Natural killer cell (primary cell): ENCODE data around the gene ZFAND5. TPM values are rescaled to one million over a fixed set of nuclear protein-coding genes. Genes with fewer than 3 reads are reported as not detected.

Experiments
- ATAC-seq, 3 donors: fragments of 150-1000 bp in 2 of 3; fragments of 200-7000 bp in 1 of 3; cut with Tn5 transposase; 1 replicate in 1 of 3; 2 replicates in 2 of 3; pipeline ENCODE4 v1.10.0; 2021; ENCODE audit warnings: mild to moderate bottlenecking in 2 of 3, moderate library complexity in 2 of 3
- DNase-seq, 2 donors: peaks; one replicate each; pipeline versions ENCODE4 v3.0.0 to v3.0.0-alpha.2; 2013 to 2021; ENCODE audit warnings: mixed read lengths in 1 of 2
- H3K27ac ChIP-seq: one replicate; pipeline ENCODE4 v1.5.1; 2013; ENCODE audit warnings: mild to moderate bottlenecking, low read length
- H3K27me3 ChIP-seq: one replicate; pipeline ENCODE4 v1.6.1; 2013; ENCODE audit warnings: low read length; ENCODE audit not compliant: control insufficient read depth, insufficient read depth
- H3K36me3 ChIP-seq: one replicate; pipeline ENCODE4 v1.6.1; 2013; ENCODE audit warnings: low read length; ENCODE audit not compliant: control insufficient read depth, insufficient read depth
- H3K4me1 ChIP-seq: one replicate; pipeline ENCODE4 v1.6.1; 2013; ENCODE audit warnings: low read length; ENCODE audit not compliant: control insufficient read depth, insufficient read depth
- H3K4me3 ChIP-seq: one replicate; pipeline ENCODE4 v1.5.1; 2013; ENCODE audit warnings: low read length
- H3K9me3 ChIP-seq: one replicate; pipeline ENCODE4 v1.6.1; 2013; ENCODE audit warnings: low read length; ENCODE audit not compliant: control insufficient read depth, insufficient read depth
- H3K27ac Mint-ChIP-seq, 2 donors: one replicate each; pipeline ENCODE4 v1.8.0; 2022; ENCODE audit warnings: mild to moderate bottlenecking in 2 of 2, mixed read lengths in 2 of 2, moderate library complexity in 1 of 2
- H3K27me3 Mint-ChIP-seq, 2 donors: one replicate each; pipeline ENCODE4 v1.8.0; 2022; ENCODE audit warnings: low read depth in 2 of 2, mixed read lengths in 2 of 2
- H3K36me3 Mint-ChIP-seq: one replicate; pipeline ENCODE4 v1.8.0; 2022; ENCODE audit warnings: mixed read lengths
- H3K4me1 Mint-ChIP-seq, 2 donors: one replicate each; pipeline ENCODE4 v1.8.0; 2022; ENCODE audit warnings: mixed read lengths in 2 of 2
- H3K4me3 Mint-ChIP-seq: one replicate; pipeline ENCODE4 v1.8.0; 2022; ENCODE audit warnings: mild to moderate bottlenecking, moderate library complexity, mixed read lengths
- H3K9me3 Mint-ChIP-seq, 2 donors: one replicate each; pipeline ENCODE4 v1.8.0; 2022; ENCODE audit warnings: mixed read lengths in 2 of 2
- WGBS: methylation state at CpG from one replicate; pipeline ENCODE4 v1.1.7; 2013; ENCODE audit warnings: missing lambda C conversion rate; ENCODE audit not compliant: insufficient coverage; 5-methylcytosine and 5-hydroxymethylcytosine counted together
- intact Hi-C: fragments of 100-400 bp; cut with micrococcal nuclease; formaldehyde crosslinking; loops from one replicate; pipeline ENCODE4 v1.14.2; 2022
- total RNA-seq, 4 donors: library from RNA; stranded (reverse); fragments of 120-200 nt in 1 of 4; gene quantifications; one replicate each; pipeline versions ENCODE4 v1.2.3 to v1.2.4, GENCODE V29; 2013 to 2022
- TF ChIP-seq, protein P1 (sequence below): fragments of 200-600 bp; IDR thresholded peaks from one replicate; pipeline ENCODE4 v1.8.0; 2022; ENCODE audit warnings: antibody characterized with exemption

Gene ZFAND5
- total RNA-seq, 3 donors from 2014 or later (not counting 1 experiment from before 2014, with no cell fraction given): 307 to 450 (median 318) TPM

DNA sequence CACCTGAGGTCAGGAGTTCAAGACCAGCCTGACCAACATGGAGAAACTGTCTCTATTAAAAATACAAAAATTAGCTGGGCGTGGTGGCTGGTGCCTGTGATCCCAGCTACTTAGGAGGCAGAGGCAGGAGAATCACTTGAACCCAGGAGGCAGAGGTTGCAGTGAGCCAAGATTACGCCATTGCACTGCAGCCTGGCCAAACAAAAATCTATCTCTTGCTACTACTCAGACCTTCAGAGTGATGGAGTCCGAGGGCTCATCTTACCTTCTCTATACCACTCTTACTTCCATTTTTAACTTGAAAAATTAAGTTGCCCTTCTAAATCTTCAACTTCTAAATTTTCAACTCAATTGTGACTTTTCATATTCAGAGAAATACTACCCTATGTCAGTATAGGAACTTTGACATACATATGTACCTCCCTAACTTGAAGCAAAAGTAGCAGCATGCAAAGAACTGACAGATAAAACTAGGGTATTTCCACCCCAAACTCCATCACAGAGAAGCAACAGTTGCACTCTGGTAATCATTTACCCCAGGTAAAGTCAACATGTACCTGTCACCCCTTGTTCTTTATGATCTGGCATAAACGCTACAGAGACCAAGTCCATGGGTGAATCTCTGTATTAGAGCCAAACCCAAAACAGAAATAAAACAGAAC is 11.4 kb downstream of the ZFAND5 start:
- Histone ChIP-seq H3K27me3 (no peaks in the 10 kb centered on the region), H3K4me1 (no peaks in the 10 kb centered on the region), H3K36me3 (peaks cover 50% of the 10 kb centered on the region), H3K4me3 (no peak overlapping the region), H3K27ac (no peak overlapping the region), H3K9me3 (no peaks in the 10 kb centered on the region)
- peaks cover 35 to 51% of the 10 kb centered on the region in 2 donors for H3K4me1 Mint-ChIP-seq
- H3K36me3 Mint-ChIP-seq: peaks cover 8% of the 10 kb centered on the region
- no peaks in the 10 kb centered on the region for H3K9me3 Mint-ChIP-seq
- DNase-seq (no peak), ATAC-seq (peak in 1 of 3 donors; percentile 9)
- TF ChIP-seq, protein P1, sequence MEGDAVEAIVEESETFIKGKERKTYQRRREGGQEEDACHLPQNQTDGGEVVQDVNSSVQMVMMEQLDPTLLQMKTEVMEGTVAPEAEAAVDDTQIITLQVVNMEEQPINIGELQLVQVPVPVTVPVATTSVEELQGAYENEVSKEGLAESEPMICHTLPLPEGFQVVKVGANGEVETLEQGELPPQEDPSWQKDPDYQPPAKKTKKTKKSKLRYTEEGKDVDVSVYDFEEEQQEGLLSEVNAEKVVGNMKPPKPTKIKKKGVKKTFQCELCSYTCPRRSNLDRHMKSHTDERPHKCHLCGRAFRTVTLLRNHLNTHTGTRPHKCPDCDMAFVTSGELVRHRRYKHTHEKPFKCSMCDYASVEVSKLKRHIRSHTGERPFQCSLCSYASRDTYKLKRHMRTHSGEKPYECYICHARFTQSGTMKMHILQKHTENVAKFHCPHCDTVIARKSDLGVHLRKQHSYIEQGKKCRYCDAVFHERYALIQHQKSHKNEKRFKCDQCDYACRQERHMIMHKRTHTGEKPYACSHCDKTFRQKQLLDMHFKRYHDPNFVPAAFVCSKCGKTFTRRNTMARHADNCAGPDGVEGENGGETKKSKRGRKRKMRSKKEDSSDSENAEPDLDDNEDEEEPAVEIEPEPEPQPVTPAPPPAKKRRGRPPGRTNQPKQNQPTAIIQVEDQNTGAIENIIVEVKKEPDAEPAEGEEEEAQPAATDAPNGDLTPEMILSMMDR: no peak
- intact Hi-C loops: no loop called here
- H3K4me3 Mint-ChIP-seq: no peak overlapping the region
- no peaks in the 10 kb centered on the region for H3K27me3 Mint-ChIP-seq
- WGBS: 95% methylated on average over 4 of the region's 4 CpGs
- H3K27ac Mint-ChIP-seq: peak overlapping the region; percentile 64 to 78

DNA sequence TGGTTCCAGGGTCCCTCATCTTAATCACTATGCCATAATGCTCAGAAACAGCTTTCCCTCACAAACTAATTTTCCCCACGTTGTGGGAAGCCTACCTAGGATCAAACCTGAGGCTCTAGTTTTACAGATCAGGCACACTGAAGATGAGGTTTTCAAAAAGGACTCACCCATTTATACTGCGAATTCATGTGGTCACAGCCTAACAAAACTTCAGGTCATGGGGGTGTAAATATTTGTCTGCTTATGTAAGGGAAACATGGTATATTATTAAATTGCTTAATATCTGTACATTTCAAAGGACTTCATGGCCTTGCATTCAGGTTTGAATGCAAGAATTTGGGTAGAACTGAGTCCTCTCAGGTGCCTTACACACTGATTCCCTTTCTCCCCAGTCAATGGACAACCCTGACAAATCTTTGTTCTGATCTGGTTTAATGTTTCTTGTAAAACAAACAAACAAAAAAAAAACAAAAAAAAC is 12.1 kb downstream of the ZFAND5 start:
- H3K4me3 ChIP-seq: no peak overlapping the region
- WGBS: 59% methylated on average over 2 of the region's 2 CpGs
- no peaks in the 10 kb centered on the region for H3K4me1 ChIP-seq
- no peak overlapping the region for H3K27ac ChIP-seq
- H3K9me3 Mint-ChIP-seq: no peaks in the 10 kb centered on the region
- no peak overlapping the region for H3K4me3 Mint-ChIP-seq
- TF ChIP-seq, protein P1: no peak
- H3K4me1 Mint-ChIP-seq: peaks cover 29 to 45% of the 10 kb centered on the region in 2 donors
- peaks cover 44% of the 10 kb centered on the region for H3K36me3 ChIP-seq
- peaks cover 8% of the 10 kb centered on the region for H3K36me3 Mint-ChIP-seq
- H3K27me3 Mint-ChIP-seq: no peaks in the 10 kb centered on the region
- ATAC-seq: peak in 1 of 3 donors; percentile 7
- H3K9me3 ChIP-seq: no peaks in the 10 kb centered on the region
- H3K27me3 ChIP-seq: no peaks in the 10 kb centered on the region
- no peak for DNase-seq
- intact Hi-C loops: no loop called here
- peak overlapping the region; percentile 64 to 78 for H3K27ac Mint-ChIP-seq

DNA sequence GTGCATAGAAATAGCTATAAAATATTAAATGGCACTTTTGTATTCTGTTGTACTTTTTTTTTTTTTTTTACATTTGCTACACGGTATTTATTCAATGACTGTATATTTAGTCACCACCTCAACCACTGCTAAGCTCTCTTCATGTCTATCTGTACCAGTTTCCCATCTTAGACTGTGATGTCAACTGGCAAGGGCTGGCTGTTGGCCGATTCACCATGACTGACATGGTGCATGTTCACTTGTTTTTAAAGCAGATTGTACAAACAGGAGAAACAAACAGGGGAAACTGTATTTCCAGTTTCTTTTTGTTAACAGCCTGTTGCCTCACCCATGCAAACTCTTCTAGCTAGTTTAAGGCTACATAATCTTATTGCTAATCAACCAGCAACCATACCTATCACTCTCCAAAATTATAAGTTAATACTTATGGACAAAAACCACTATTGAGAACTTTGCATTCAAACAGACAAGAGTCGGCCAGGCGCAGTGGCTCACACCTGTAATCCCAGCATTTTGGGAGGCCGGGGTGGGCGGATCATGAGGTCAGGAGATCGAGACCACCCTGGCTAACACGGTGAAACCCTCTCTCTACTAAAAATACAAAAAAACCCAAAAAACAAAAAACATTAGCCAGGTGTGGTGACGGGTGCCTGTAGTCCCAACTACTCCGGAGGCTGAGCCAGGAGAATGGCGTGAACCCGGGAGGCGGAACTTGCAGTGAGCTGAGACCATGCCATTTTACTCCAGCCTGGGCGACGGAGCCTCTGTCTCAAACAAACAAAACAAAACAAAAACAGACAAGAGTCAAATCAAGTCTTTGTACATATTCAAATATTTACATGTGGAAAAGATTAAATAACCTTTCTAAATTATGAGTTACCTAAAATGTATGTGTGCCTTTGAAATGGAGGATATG is 13.2 kb downstream of the ZFAND5 start:
- Histone ChIP-seq H3K4me1 (no peaks in the 10 kb centered on the region), H3K27ac (no peak overlapping the region), H3K27me3 (no peaks in the 10 kb centered on the region), H3K4me3 (no peak overlapping the region), H3K9me3 (no peaks in the 10 kb centered on the region), H3K36me3 (peaks cover 35% of the 10 kb centered on the region)
- Mint-ChIP-seq H3K27ac (peak overlapping the region; percentile 35 to 78), H3K4me1 (peaks cover 19 to 34% of the 10 kb centered on the region in 2 donors), H3K9me3 (no peaks in the 10 kb centered on the region), H3K4me3 (peak overlapping the region; percentile 21), H3K36me3 (peaks cover 8% of the 10 kb centered on the region), H3K27me3 (no peaks in the 10 kb centered on the region)
- 98% methylated on average over 12 of the region's 15 CpGs for WGBS
- intact Hi-C loops: no loop called here
- TF ChIP-seq, protein P1: no peak
- no peak for ATAC-seq
- DNase-seq: no peak
